SK-N-SH treated with all-trans-retinoic acid at 6 μM for 48 hours (cell line): ENCODE measurements around the gene IMMP2L.

Experiments
- ATAC-seq: fragments of 200-7000 bp; cut with Tn5 transposase; 3 replicates; pipeline ENCODE4 v1.9.1; 2020; ENCODE audit warnings: mild to moderate bottlenecking, moderate library complexity
- BACH2 ChIP-seq: fragments of 250-450 bp; sonication (Bioruptor Pico); IDR thresholded peaks from 2 replicates; pipeline ENCODE4 v1.9.0; 2021; ENCODE audit warnings: mild to moderate bottlenecking, borderline replicate concordance
- CSRNP3 ChIP-seq: fragments of 250-450 bp; sonication (Bioruptor Pico); IDR thresholded peaks from 2 replicates; pipeline ENCODE4 v1.5.1; 2021; ENCODE audit warnings: mild to moderate bottlenecking, moderate library complexity
- ESRRG ChIP-seq: fragments of 250-450 bp; sonication (Bioruptor Pico); IDR thresholded peaks from 2 replicates; pipeline ENCODE4 v1.6.1; 2021; ENCODE audit warnings: mild to moderate bottlenecking
- GLIS3 ChIP-seq: fragments of 250-450 bp; sonication (Bioruptor Pico); IDR thresholded peaks from 2 replicates; pipeline ENCODE4 v1.5.0; 2020; ENCODE audit warnings: mild to moderate bottlenecking, moderate library complexity
- ISL1 ChIP-seq: fragments of 250-450 bp; sonication (Bioruptor Pico); IDR thresholded peaks from 2 replicates; pipeline ENCODE4 v2.1.2; 2022; ENCODE audit warnings: mild to moderate bottlenecking, moderate library complexity
- OSR1 ChIP-seq: fragments of 250-450 bp; sonication (Bioruptor Pico); IDR thresholded peaks from 2 replicates; pipeline ENCODE4 v1.8.0; 2022; ENCODE audit warnings: moderate library complexity, mild to moderate bottlenecking, inconsistent platforms
- PATZ1 ChIP-seq: fragments of 250-450 bp; sonication (Bioruptor Pico); IDR thresholded peaks from 2 replicates; pipeline ENCODE4 v1.8.0; 2020; ENCODE audit warnings: mild to moderate bottlenecking, moderate library complexity, borderline replicate concordance
- PPARA ChIP-seq: fragments of 250-450 bp; sonication (Bioruptor Pico); IDR thresholded peaks from 2 replicates; pipeline ENCODE4 v1.5.0; 2020; ENCODE audit warnings: mild to moderate bottlenecking, borderline replicate concordance
- RARB ChIP-seq: fragments of 250-450 bp; sonication (Bioruptor Pico); IDR thresholded peaks from 2 replicates; pipeline ENCODE4 v1.8.0; 2021; ENCODE audit warnings: mild to moderate bottlenecking, moderate library complexity
- SNAI2 ChIP-seq: fragments of 250-450 bp; sonication (Bioruptor Pico); IDR thresholded peaks from 2 replicates; pipeline ENCODE4 v1.5.0; 2020; ENCODE audit warnings: mild to moderate bottlenecking, moderate library complexity
- TCF4 ChIP-seq: fragments of 250-450 bp; sonication (Bioruptor Pico); IDR thresholded peaks from 2 replicates; pipeline ENCODE4 v1.8.0; 2021; ENCODE audit warnings: mild to moderate bottlenecking, moderate library complexity, borderline replicate concordance
- TOX ChIP-seq: fragments of 250-450 bp; sonication (Bioruptor Pico); IDR thresholded peaks from 2 replicates; pipeline ENCODE4 v1.8.0; 2021; ENCODE audit warnings: mild to moderate bottlenecking, moderate library complexity, borderline replicate concordance
- TSHZ2 ChIP-seq: fragments of 250-450 bp; sonication (Bioruptor Pico); IDR thresholded peaks from 2 replicates; pipeline ENCODE4 v1.5.0; 2020; ENCODE audit warnings: mild to moderate bottlenecking, moderate library complexity
- ZC3H10 ChIP-seq: fragments of 250-450 bp; sonication (Bioruptor Pico); IDR thresholded peaks from 2 replicates; pipeline ENCODE4 v1.5.1; 2021; ENCODE audit warnings: mild to moderate bottlenecking, moderate library complexity
- ZFP3 ChIP-seq: fragments of 250-450 bp; sonication (Bioruptor Pico); IDR thresholded peaks from 2 replicates; pipeline ENCODE4 v1.5.0; 2020; ENCODE audit warnings: mild to moderate bottlenecking, moderate library complexity
- ZFP30 ChIP-seq: fragments of 450-650 bp; formaldehyde crosslinking; IDR thresholded peaks from 2 replicates; pipeline ENCODE4 v1.5.0; 2022; ENCODE audit warnings: mild to moderate bottlenecking, moderate library complexity
- ZNF565 ChIP-seq: fragments of 450-650 bp; formaldehyde crosslinking; conservative IDR thresholded peaks from 2 replicates; pipeline ENCODE4 v1.5.0; 2020; ENCODE audit warnings: low read depth, mild to moderate bottlenecking, moderate library complexity
- ZNF70 ChIP-seq: fragments of 450-650 bp; formaldehyde crosslinking; IDR thresholded peaks from 2 replicates; pipeline ENCODE4 v1.5.0; 2020; ENCODE audit warnings: mild to moderate bottlenecking, moderate library complexity
- ZNF8 ChIP-seq: fragments of 450-650 bp; formaldehyde crosslinking; IDR thresholded peaks from 2 replicates; pipeline ENCODE4 v1.5.0; 2020; ENCODE audit warnings: mild to moderate bottlenecking, moderate library complexity
- TF ChIP-seq, protein P1 (sequence below): fragments of 250-450 bp; sonication (Bioruptor Pico); IDR thresholded peaks from 2 replicates; pipeline ENCODE4 v1.5.1; 2020; ENCODE audit warnings: low read depth, mild to moderate bottlenecking, moderate library complexity
- TF ChIP-seq, protein P2 (sequence below): fragments of 250-450 bp; sonication (Bioruptor Pico); IDR thresholded peaks from 2 replicates; pipeline ENCODE4 v1.8.0; 2021; ENCODE audit warnings: low read depth, mild to moderate bottlenecking, moderate library complexity, borderline replicate concordance

The IMMP2L gene

DNA sequence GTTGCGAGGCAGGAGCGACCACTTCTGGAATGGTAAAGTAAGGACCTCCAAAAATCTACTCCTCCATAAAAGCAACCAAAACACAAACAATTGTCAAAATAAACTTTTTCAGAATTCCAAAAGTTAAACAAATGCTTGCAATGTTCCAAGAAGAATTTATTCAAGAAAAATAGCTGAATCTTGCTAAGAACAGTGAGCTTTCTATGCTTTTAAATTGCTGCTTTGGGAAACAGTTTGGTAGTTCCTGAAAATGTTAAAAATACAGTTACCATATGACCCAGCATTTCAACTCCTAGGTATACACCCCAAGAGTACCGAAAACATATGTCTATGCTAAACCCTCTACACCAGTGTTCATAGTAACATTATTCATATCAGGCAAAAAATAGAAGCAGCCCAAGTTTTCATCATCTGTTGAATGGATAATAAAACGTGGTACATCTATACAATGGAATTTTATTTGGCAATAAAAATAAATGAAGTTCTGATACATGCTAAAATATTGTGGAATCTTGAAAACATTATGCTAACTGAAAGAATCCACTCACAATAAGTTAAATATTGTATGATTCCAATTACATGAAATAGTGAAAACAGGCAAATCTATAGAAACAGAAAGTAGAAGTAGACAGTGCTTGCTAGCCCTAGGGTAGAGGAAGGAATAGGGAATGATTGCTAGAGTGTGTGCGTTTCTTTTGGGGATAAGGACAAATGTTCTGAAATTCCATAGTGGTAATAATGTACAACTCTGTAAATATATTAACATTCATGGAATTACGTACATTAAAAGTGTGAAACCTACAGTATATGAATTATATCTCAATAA lies 414.4 kb downstream of the IMMP2L start:
- TF ChIP-seq OSR1 (CRISPR knock-in tag) (no peak), ISL1 (no peak)
- TF ChIP-seq, all 23 proteins: peak for 0
- no peak for ATAC-seq

- ATAC-seq: no peak
- no peak for TF ChIP-seq GLIS3 (CRISPR knock-in tag)
- no peak for TF ChIP-seq TOX
- no peak for TF ChIP-seq PPARA (CRISPR knock-in tag)
- TF ChIP-seq ZC3H10 (CRISPR knock-in tag): no peak
- no peak for TF ChIP-seq RARB (CRISPR knock-in tag)
- no peak for TF ChIP-seq ZFP30 (CRISPR knock-in tag)
- TF ChIP-seq CSRNP3 (CRISPR knock-in tag): no peak
- no peak for TF ChIP-seq ZNF565 (CRISPR knock-in tag)
- TF ChIP-seq SNAI2 (CRISPR knock-in tag): no peak
- no peak for TF ChIP-seq ISL1
- TF ChIP-seq, protein P1, sequence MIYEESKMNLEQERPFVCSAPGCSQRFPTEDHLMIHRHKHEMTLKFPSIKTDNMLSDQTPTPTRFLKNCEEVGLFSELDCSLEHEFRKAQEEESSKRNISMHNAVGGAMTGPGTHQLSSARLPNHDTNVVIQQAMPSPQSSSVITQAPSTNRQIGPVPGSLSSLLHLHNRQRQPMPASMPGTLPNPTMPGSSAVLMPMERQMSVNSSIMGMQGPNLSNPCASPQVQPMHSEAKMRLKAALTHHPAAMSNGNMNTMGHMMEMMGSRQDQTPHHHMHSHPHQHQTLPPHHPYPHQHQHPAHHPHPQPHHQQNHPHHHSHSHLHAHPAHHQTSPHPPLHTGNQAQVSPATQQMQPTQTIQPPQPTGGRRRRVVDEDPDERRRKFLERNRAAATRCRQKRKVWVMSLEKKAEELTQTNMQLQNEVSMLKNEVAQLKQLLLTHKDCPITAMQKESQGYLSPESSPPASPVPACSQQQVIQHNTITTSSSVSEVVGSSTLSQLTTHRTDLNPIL (CRISPR knock-in tag): no peak
- no peak for TF ChIP-seq BACH2 (CRISPR knock-in tag)
- no peak for TF ChIP-seq ESRRG (CRISPR knock-in tag)
- no peak for TF ChIP-seq ZNF70 (CRISPR knock-in tag)
- TF ChIP-seq ZNF8: no peak
- no peak for TF ChIP-seq ZFP3
- no peak for TF ChIP-seq TSHZ2 (CRISPR knock-in tag)
Measured at GRCh38 chr7:111146136-111146535, 416.2 kb downstream of the IMMP2L start.

- TF ChIP-seq ZFP30 (CRISPR knock-in tag) (no peak), ZNF565 (CRISPR knock-in tag) (no peak), GLIS3 (CRISPR knock-in tag) (no peak), TCF4 (CRISPR knock-in tag) (no peak), ISL1 (no peak), SNAI2 (CRISPR knock-in tag) (no peak), ZNF8 (no peak), PPARA (CRISPR knock-in tag) (no peak)
- TF ChIP-seq, protein P2, sequence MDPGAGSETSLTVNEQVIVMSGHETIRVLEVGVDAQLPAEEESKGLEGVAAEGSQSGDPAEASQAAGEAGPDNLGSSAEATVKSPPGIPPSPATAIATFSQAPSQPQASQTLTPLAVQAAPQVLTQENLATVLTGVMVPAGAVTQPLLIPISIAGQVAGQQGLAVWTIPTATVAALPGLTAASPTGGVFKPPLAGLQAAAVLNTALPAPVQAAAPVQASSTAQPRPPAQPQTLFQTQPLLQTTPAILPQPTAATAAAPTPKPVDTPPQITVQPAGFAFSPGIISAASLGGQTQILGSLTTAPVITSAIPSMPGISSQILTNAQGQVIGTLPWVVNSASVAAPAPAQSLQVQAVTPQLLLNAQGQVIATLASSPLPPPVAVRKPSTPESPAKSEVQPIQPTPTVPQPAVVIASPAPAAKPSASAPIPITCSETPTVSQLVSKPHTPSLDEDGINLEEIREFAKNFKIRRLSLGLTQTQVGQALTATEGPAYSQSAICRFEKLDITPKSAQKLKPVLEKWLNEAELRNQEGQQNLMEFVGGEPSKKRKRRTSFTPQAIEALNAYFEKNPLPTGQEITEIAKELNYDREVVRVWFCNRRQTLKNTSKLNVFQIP (CRISPR knock-in tag): no peak
- ATAC-seq: no peak
Measured at GRCh38 chr7:111145472-111145871, 416.8 kb downstream of the IMMP2L start.

- no peak for ATAC-seq
- TF ChIP-seq ESRRG (CRISPR knock-in tag): no peak
- no peak for TF ChIP-seq ZFP30 (CRISPR knock-in tag)
- no peak for TF ChIP-seq TSHZ2 (CRISPR knock-in tag)
- no peak for TF ChIP-seq ZNF8
- TF ChIP-seq PATZ1 (CRISPR knock-in tag): no peak
- no peak for TF ChIP-seq BACH2 (CRISPR knock-in tag)
- TF ChIP-seq TOX: no peak
- no peak for TF ChIP-seq PPARA (CRISPR knock-in tag)
- TF ChIP-seq OSR1 (CRISPR knock-in tag): no peak
- TF ChIP-seq GLIS3 (CRISPR knock-in tag): no peak
- TF ChIP-seq TCF4 (CRISPR knock-in tag): no peak
- TF ChIP-seq ZNF70 (CRISPR knock-in tag): no peak
Measured at GRCh38 chr7:111140091-111140865, 422.0 kb downstream of the IMMP2L start.
